ENCODE data around the gene FGF1.

FGF1 gene

DNA sequence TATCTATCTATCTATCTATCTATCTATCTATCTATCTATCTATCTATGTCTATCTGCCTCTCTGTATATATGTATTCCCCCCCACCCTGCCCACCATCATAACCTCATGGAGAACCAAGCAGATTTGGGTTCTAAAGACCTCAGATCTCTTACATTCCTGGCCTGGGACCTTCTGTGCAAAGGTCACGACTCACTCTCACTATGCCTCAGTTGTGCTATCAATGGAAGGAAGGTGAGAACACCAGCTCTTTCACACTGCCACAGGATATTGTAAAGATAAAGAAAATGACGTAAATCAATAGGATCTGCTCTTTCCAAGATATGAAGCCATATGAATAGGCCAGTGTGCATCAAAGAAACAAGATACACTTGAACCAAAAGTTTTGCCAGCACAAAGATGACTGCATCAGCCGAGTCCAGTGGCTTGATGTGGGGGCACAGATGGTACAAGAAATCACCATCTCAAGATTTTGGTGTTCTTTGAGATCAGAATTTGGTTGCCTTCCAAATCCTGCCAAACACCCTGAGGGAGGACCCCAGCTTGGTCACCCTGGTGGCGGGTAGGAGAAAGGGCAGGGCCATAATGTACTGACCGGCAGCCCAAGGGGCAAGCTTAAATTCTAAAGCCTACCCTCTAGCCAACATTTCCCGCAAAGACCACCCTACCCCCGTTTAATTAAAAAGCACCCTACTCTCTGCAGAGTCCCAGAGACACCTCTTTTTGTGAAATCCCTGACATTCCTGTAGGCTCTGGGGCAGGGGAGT, 8.4 kb upstream of the FGF1 start:
- DNase-seq = no peak

DNA sequence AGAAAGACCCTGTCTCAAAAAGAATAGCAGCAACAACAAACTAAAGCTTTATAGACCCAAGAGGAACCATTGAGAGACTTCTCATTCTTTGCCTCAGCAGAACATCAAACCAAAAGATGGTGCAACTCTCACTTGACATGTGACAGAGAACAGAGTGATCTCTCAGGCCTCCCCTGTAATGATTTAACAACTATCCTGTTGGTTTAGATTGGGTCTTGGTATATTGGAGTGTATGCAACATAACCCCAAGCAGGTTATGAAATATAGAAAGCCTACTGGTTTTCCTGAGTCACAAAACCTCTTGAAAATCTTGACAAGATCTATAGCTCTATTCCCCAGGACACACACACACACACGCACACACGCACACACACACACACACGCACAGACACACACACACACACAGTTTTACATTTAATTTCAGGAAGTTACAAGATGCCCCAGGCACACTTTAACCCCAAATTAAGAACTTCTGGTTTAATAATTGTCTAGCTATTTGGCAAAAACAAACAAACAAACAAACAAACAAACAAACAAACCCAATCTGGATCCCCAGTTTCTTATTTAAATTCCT, 6.5 kb upstream of the FGF1 start:
- DNase-seq = no peak

DNA sequence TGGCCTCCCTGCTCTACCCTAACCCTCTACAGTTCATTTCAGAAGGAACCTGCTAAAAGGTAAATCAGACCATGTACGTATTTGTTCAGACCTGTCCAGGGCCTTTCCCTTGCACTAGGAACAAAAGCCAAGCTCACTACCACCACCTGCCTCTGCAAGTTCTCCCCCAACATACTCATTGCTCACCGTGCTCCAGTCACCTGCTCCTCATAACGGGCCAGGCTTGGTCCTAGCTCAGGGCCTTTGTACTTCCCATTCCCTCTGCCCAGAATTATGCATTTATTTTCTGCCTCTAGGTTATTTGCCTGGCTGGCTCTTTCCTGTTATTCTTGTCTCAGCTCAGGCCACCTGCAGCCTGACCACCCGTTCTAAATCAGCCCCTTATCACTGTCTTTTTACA, 4.8 kb upstream of the FGF1 start:
- DNase-seq = no peak

DNA sequence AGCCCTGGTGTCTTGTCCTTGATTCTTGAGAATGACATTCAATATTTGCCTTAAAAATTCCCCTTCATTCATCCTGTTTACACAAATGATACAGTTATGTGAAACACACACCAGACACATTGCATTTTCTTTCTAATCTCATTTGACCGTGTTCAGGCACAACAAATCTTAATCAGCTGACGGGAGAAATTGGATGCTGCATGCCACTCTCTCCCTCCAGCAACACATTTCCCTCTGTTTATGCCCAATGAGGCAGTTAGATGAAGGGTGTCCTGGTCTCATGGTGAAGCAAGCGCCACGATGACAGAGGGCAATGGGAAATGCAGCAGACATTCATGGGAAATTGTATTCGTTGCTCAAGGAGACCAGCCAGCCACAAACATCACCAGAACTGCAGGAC, 3.2 kb upstream of the FGF1 start:
- DNase-seq = no peak

DNA sequence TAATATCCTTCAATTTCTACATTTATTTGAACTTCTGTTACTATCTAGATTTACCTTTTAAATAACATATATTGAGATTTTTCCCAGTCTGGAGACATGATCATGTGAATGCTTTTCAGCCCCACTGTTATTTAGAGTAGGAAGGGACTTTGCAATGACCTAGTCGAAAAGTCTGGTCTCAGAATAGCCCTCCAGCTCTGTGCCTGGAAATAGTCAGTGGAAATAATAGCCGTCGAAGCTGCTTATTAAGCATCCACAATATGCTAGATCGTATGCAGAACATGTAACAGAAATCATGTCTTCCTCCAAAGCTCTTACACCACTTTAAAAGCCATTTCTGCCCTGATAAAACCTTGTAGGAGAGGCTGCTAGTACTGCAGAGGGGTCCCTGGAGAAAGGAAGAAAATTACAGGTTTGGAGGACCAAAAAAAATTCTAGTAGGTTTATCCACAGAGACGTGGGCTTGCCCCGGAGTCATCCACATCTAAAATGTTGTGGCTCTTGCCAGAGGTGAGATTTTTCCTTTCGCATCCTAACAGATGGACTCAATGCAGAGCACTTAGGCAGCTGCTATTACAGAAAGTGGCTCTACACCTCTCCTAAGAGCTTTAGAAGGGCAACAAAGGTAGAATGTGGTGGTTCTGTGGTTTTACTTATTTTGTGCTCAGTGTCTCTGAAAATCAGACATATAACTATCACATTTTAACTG, 2.5 kb upstream of the FGF1 start:
- no peak for DNase-seq

DNA sequence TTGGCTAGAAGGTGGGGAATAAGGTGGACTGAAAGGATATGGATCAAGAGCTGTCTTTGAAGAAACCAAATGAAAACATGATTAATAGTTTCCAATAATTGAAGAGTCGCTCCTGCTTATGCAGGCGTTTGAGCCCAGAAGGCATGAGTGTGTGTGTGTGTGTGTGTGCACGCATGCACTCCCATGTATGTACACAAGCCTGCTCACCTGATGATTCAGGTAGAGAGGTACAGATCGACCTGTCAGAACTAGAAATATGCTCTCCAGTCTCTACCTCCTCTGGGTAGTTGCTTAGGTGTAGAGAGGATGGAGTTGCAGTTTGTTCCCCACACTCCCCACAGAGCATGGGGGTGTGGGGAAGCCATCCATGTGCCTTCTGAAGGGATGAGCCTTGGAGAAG, 1.1 kb upstream of the FGF1 start:
- DNase-seq = no peak

DNA sequence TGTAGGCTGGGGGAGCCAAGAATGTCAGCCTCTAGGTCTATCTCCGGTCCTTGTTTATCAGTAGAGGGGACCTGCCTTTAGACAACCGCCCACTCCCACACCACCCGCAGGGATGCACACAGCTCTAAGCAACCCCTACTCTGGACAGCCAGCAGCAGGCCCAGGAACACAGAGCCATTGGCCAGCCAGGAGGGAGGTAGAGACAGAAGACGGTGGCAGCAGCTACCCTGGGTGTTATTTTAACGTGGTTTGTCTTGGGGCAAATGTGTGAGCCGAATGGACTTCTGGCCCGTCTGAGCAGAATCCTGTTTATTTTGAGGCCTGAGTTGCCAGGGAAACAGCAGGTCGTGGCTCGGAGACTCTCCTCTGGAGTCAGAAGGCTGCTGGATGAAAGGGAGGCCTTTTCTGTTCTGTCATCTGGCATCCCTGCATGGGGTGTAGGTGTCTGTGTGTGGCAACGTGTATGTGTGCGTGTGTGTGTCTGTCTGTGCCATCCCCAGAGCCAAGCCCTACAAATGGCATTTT, 382 bp upstream of the FGF1 start:
- no peak for DNase-seq

DNA sequence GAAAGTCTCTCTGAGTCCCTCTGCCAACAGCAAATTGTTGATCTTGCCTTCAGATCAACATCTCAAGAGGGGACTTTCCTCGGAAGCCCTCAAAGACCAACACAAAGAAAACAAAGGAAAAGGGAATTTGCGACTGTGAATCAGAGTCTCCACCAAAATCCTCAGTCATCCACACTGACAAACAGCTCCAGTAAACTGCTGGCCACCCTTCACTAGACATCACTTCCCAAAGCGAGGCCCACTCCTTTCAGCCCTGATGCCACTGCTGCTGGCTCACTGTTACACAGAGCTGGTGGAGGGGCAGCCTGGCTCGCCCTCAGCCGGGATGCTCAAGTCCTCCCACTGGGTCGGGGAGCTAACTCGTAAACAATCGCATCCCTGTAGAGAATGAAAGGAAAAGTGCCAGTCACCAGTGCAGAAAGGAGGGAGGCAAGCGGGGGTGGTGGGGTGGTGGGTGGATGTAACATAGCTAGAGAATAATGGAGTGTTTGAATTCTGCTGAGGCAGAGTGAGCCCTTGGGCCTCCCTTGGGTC, 1.3 kb downstream of the FGF1 start:
- DNase-seq = peak; percentile 26

DNA sequence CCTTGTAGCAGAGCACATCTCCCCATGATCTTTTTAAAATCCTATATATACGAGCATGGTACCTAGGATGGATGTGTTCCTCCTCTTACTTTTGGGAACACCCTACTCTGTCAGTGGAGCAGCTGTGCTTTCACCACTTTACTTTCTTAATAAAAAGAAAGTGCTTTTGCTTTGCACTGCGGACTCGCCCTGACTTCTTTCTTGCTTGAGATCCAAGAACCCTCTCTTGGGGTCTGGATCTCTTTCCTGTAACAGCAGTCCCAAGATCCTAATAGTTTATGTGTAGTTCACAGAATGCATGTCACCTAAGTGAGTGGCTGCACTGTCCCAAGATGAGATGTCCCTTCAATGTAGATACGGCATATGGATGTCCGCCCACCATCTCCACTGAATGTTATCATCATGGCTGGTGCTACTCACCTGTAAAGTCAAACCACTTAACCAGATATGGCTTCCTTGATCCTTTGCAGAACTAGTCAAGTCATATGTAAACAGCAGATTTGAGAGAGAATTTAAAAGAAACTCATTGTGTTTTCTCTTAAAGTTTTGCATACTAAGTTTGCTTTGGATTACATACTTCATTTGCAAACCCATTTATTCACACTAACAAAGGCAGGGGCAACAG, 1.9 kb downstream of the FGF1 start:
- DNase-seq = no peak

DNA sequence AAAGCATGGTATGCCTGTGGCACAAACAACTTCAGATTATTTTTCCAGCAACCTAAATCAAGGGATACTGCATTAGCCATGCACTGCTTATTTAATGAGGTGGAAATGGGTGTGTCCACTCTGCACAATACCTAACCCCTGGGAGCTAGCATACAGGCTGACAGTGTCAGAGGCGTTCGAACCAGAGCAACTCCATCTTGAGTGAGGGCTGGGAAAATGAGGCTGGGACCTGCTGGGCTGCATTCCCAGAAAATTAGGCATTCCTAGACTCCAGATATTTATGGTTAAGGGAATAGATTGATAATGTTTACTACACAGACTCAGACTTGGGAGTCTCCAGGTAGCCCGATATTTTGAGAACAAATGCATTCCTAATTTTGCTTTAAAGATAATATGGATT, 2.8 kb downstream of the FGF1 start:
- no peak for DNase-seq

DNA sequence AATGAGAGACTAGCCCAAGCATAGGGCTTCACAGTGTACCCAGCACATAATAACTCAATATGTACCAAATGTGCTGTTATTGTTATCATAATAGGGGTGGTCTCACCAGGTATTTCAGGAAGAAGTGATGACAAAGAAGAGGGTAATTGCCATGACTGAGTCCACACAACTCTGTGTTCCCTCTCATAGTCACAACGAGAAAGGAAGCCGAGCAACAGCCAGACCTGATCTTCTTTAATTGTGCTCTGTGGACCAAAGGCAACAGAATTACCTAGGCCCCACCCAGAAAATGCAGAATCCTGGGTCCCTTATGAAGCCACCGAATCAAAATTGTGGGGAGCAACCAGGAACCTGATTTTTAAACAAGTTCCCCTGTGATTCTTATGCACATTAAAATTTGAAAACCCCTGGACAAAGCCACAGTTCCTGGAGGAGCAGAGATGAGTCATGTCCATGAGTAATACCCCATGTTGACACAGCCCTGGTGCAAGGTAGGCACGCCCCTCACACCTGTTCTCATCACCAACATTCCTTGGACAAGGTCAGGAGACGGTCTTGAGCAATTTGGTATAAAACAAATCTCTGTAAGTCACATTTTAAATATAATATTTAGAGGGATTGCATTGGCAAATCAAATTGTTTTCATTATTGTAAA, 5.2 kb downstream of the FGF1 start:
- DNase-seq = no peak

DNA sequence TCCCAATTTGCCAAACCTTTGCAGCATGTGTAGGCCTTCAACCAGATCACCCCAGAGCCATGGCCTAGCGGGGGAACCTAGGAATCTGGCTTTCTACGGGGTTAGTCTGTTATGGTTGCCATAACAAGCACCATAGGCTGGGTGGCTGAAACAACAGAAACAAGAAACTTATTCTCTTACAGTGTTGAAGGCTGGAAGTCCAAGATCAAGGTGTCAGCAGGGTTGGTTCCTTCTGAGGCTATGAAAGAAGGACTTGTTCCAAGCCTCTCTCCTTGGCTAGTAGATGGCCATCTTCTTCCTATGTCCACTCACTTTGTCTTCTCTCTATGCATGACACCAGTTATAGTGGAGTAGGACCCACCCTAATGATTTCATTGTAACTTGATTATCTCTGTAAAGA, 6.1 kb downstream of the FGF1 start:
- no peak for DNase-seq

DNA sequence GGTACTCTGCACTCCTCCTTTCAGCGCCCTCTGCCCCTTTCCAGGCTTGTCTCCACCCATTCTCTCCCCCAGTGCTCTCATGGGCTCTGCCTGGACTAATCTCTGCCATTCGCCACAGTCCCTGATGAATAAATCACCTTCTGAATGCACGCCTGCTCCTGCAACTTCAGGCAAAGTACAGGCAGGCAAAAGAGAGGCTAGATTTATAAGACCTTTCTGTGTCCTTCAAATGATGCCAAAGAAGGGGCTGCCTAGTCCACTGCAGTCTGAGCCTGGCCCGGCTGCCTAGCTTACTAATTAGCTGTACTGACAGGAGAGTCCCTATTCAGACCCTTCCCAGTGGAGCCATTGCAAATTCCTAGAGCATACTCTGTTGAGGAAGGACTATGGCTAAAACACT, 7.4 kb downstream of the FGF1 start:
- DNase-seq = no peak

DNA sequence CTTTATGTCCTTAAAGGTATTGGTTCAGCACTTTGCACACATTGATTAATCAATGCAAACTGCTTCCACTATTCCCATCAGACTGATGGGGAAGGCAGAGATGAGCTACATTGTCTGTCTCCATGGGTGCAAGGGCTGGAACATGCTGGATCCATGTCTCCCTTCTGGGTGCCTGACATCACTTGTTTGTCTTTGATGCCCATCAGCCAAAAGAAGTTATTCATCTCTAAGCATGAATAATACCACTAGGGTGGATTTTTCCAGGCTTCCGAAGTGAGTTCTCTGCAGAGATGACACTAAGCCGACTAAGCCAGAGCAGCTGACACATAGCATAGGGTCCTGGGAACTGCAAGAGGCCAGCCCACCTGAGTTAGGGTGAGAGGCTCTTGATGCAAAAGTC, 8.7 kb downstream of the FGF1 start:
- DNase-seq = no peak

DNA sequence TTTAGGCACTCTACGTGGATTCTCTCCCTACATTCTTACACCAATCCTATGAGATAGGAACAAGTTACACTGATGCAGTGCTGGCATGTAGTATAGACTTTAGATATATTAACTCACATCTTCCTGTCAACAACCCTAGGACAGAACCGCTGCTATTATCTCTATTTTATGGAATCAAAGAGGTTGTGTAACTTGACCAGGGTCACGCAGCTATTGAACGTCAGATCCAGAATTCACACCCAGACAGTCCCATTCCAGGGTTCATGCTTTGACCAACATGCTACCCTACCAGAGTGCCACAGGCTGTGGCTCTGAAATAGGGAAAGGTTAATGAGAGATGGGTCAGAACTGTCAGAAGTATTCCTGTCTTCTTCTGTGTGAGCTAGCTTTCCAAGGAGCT, 9.6 kb downstream of the FGF1 start:
- DNase-seq = no peak

DNA sequence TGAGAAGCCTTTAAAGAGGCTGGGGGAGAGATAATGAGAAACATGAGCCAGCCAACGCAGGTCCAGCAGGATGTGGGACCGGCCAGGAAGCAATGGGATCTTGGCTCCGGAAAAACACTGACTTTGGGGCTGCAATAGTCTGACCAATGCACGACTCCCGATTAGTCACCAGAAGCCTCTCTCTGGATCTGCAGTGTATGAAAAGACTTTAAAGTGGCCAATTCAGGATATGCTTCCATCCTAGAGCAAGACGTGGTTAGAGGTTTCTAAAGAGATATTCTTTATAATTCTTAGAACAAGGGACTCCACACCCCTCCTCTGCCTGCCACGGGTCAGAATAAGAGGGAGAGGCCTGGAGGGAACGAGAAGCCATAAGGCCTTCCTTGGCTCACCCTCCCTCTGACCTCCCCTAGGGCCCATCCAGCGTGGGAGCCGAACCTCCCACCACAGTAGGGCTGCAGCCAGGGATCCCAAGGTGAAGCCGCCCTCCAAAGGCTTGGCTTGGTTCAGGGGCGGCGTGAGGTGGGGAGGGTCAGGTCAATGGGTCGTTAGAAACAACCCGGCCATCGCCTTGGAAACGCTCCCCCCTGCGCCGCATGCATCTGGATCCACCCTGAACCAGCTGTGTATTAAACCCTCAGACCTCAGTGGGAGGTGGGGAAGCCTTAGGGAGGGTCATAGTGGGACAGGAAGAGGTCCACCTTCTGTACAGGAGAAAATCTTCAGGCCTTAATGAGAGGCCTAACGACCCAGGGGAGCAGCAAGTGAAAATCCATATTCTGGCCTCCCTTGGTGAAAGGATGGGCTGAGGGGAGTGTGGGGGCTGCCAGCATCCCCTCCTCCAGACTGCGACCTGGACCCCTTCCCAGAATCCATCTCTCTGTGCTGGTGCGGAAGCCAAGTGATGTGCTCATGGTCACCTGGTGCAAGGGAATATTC, 11.1 kb downstream of the FGF1 start:
- no peak for DNase-seq

DNA sequence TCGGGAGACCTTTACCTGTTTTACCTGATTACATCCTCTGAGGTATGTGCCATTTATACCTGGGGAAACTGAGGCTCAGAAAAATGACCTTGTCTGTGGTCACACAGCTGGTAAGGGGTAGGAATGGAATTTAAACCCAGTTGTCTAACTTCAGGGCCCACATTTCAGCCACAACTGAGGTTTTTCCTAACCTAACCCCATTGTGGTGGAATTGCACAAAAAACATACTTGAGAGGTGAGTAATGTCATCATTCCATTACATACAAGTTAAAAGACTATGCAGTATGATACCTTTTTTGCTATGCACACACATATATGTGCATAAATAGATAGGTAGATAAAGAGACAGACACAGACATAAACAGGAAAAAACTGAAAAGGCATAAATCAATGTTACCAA, 14.1 kb downstream of the FGF1 start:
- DNase-seq = no peak

DNA sequence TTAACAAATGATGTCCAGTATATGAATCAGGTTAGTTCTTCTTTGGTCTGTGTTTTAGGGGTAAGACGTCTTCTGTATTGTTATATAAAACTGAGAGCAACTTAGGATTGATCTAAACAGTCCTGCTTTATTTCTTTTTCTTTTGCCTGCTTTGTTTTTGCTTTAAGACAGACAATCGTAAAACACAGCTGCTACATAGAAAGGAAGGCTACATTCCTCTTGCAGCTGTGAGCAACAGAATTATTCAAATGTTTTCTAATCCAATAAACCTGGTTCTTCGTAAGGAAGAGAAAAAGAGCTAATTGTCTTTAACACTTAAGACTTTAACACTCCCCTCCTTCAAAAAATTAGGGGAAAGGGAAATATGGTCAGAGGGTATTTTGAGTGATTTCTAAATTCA, 14.6 kb downstream of the FGF1 start:
- no peak for DNase-seq

DNA sequence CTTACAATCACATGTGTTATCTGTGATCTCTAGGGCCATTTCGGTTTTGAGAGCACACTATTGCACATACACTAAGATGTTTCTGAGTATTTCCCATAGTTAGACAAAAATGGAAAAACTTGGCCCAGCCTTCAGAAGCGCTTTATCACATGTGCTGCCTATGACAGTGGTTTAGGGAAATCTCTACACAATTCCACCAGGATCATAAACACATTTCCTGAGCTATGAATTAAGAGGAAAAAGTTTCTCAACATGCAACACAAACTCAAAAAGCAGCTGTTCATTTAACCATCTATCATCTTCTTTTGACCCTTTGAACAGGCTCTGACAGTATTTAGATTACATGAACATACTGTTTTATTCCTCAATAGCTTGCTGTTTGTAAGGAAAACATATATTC, 15.1 kb downstream of the FGF1 start:
- DNase-seq = no peak

DNA sequence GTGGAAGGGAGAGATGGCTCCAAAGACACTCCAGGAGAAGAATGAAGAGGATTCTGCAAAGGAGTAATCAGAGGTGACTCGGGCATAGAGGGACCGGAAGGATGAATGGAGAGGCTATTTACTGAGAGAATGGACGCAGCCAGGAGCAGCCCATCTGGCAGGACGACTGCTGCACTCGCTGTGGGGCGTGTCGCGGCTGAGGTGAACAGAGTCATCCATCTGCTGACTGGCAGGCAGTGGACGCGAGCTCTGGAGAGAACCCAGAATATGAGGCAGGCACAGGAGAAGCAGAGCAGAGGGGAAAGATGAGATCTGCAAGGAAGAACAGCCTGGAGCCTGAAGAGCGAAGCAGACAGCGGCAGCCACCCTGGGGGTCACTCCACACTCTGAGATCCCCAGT, 16.4 kb downstream of the FGF1 start:
- DNase-seq = no peak

DNA sequence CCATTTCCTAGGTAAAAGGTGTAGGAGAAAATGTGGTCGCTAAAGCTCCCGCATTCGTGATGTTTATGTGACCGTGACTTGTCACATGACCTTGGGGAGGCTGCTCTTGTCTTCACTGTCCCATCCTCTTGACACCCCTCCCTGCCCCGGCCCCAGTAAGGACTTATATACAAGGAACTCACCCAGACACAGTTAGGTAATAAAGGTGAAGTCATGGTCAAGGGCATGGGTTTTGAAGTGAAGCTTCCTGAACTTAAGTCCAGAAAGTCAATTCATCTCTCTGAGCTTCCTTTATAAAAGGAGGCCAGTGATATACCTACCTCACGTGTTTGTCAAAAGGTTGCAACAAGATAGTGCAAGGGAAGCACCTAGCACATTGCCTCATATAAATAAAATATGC, 17.6 kb downstream of the FGF1 start:
- DNase-seq = no peak

DNA sequence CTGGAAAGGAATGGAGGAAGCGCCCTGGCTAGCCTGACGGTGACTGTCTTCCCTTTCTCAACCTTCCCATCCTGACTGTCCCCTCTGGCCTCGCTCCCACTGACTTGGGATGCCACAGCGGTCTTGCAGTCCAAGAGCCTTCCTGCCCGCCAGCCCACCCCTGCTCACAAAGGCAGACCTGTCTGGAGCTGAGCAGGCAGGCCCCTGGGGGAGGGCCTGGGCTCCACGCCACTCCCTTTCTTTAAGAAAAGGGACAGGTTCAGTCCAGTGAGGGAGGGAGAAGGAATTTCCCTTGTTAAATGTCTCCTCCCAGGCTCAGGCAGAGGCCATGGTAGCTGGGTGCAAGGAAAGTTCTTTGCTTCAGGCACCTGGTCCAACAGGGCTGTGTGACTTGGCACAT, 18.1 kb downstream of the FGF1 start:
- no peak for DNase-seq
